Neutrophil (primary cell): ENCODE results near the gene ST7.

ENCODE experiments used
- H3K27ac ChIP-seq: fragments of 200-600 bp; sonication (generic); 2 replicates; pipeline ENCODE4 v1.5.1; 2016; ENCODE audit warnings: mild to moderate bottlenecking, moderate library complexity
- H3K27me3 ChIP-seq: fragments of 200-600 bp; sonication (generic); 2 replicates; pipeline ENCODE4 v1.6.0; 2016; ENCODE audit warnings: mild to moderate bottlenecking
- H3K36me3 ChIP-seq: fragments of 200-600 bp; sonication (generic); 2 replicates; pipeline ENCODE4 v1.5.1; 2017
- H3K4me1 ChIP-seq, 2 experiments: fragments of 200-600 bp in 1 of 2; sonication (generic) in 1 of 2; 1 replicate in 1 of 2; 2 replicates in 1 of 2; pipeline versions ENCODE4 v1.5.1 to v1.6.1; 2013 to 2016; ENCODE audit warnings: low read depth in 1 of 2, low read length in 1 of 2, mild to moderate bottlenecking in 1 of 2, moderate library complexity in 1 of 2; ENCODE audit not compliant: control insufficient read depth in 1 of 2, insufficient read depth in 1 of 2
- H3K4me3 ChIP-seq, 2 experiments: fragments of 200-600 bp in 1 of 2; sonication (generic) in 1 of 2; 1 replicate in 1 of 2; 2 replicates in 1 of 2; pipeline ENCODE4 v1.5.1; 2013 to 2016; ENCODE audit warnings: low read depth in 1 of 2, low read length in 1 of 2, mild to moderate bottlenecking in 1 of 2, moderate library complexity in 1 of 2
- H3K9me3 ChIP-seq: fragments of 200-600 bp; sonication (generic); 2 replicates; pipeline ENCODE4 v1.5.1; 2016
- TF ChIP-seq, protein P1 (sequence below): fragments of 200-600 bp; sonication (generic); IDR thresholded peaks from 2 replicates; pipeline ENCODE4 v1.5.1; 2016; ENCODE audit warnings: antibody characterized with exemption

Gene ST7

DNA sequence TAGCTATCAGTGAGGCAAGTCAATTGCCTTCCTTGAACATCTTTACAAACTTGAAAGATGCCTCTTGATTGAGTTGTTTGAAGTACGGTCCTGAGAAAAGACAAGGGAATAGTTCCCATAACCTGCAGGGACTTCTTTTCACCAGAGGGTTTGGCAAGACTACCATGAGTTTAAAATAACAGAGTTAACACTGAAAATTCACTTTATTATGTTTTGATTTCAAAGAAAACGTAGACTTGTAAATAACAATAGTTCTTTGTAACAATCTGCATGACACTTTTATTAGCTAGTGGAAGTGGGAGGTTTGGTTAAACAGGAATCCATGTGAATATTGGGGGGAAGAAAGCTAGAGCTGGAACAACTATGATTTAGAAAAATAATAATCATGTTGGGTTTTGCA lies 320.0 kb downstream of the ST7 start:
- Histone ChIP-seq H3K9me3 (no peaks in the 10 kb centered on the region), H3K4me3 (no peak overlapping the region), H3K36me3 (no peaks in the 10 kb centered on the region), H3K27me3 (no peaks in the 10 kb centered on the region), H3K27ac (no peak overlapping the region), H3K4me1 (no peaks in the 10 kb centered on the region)
- TF ChIP-seq, protein P1, sequence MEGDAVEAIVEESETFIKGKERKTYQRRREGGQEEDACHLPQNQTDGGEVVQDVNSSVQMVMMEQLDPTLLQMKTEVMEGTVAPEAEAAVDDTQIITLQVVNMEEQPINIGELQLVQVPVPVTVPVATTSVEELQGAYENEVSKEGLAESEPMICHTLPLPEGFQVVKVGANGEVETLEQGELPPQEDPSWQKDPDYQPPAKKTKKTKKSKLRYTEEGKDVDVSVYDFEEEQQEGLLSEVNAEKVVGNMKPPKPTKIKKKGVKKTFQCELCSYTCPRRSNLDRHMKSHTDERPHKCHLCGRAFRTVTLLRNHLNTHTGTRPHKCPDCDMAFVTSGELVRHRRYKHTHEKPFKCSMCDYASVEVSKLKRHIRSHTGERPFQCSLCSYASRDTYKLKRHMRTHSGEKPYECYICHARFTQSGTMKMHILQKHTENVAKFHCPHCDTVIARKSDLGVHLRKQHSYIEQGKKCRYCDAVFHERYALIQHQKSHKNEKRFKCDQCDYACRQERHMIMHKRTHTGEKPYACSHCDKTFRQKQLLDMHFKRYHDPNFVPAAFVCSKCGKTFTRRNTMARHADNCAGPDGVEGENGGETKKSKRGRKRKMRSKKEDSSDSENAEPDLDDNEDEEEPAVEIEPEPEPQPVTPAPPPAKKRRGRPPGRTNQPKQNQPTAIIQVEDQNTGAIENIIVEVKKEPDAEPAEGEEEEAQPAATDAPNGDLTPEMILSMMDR: no peak

DNA sequence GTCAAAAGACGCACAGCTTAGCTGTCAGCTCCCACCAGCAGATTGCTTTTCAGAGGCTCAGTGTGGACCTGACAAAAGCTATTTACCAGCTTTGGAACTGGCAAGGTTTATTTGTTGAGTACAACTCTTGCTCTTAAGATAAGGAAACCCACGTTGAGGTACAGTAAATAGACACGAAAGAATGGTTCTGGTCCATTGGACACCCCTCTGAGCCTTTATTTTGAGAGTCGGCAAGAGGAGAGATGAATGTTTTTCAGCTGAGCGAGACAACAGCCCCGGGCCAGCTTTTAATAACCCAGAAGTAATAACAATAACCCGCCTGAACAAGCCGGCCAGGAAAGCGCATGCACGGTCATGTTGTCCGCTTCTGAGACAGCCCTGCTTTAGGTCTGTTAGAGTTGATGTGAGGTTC lies 320.5 kb downstream of the ST7 start:
- no peaks in the 10 kb centered on the region for H3K27me3 ChIP-seq
- no peaks in the 10 kb centered on the region for H3K4me1 ChIP-seq

GRCh38 chr7:117274951-117275350 lies 321.6 kb downstream of the ST7 start:
- Histone ChIP-seq H3K27me3 (no peaks in the 10 kb centered on the region), H3K36me3 (no peaks in the 10 kb centered on the region), H3K27ac (no peak overlapping the region), H3K9me3 (no peaks in the 10 kb centered on the region), H3K4me1 (no peaks in the 10 kb centered on the region), H3K4me3 (no peak overlapping the region)
- TF ChIP-seq, protein P1: no peak

More for the DNA sequence above, 320.5 kb downstream of the ST7 start:
- Histone ChIP-seq H3K36me3 (no peaks in the 10 kb centered on the region), H3K4me3 (no peak overlapping the region), H3K27ac (no peak overlapping the region), H3K9me3 (no peaks in the 10 kb centered on the region)
- TF ChIP-seq, protein P1: no peak

DNA sequence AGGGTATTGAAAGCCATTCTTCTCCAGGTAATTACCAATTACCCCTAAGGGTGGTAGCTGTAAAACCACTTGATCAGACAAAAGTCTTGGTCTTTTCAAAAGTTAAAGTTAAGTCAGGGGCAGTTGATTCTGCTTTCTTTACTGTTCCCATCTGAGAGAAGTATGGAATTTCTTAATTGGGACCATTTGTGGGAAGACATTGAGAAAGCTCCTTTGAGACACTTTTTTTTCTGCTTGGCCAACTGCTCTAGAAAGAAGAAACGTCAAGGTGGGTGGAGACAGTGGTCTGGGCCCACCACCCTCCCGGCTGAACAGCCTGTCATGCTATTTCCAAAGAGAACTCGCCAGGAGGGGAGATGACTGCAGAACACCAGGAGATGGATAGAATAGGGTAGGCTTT lies 324.3 kb downstream of the ST7 start:
- Histone ChIP-seq H3K27me3 (no peaks in the 10 kb centered on the region), H3K36me3 (no peaks in the 10 kb centered on the region), H3K4me3 (no peak overlapping the region), H3K27ac (no peak overlapping the region), H3K9me3 (no peaks in the 10 kb centered on the region), H3K4me1 (no peaks in the 10 kb centered on the region)
- TF ChIP-seq, protein P1: no peak

GRCh38 chr7:117278040-117278439 lies 324.7 kb downstream of the ST7 start:
- H3K27me3 ChIP-seq: no peaks in the 10 kb centered on the region
- H3K27ac ChIP-seq: no peak overlapping the region
- TF ChIP-seq, protein P1: no peak
- no peaks in the 10 kb centered on the region for H3K9me3 ChIP-seq
- H3K4me1 ChIP-seq: no peaks in the 10 kb centered on the region
- H3K4me3 ChIP-seq: no peak overlapping the region
- H3K36me3 ChIP-seq: no peaks in the 10 kb centered on the region

GRCh38 chr7:117279203-117279602 lies 325.9 kb downstream of the ST7 start:
- Histone ChIP-seq H3K27ac (no peak overlapping the region), H3K27me3 (no peaks in the 10 kb centered on the region), H3K36me3 (no peaks in the 10 kb centered on the region), H3K4me3 (no peak overlapping the region), H3K9me3 (no peaks in the 10 kb centered on the region), H3K4me1 (no peaks in the 10 kb centered on the region)
- TF ChIP-seq, protein P1: no peak
